HG03039 (cell line): ENCODE data around the gene SPATA3.

Source experiments
- ATAC-seq: cut with Tn5 transposase; IDR thresholded peaks from one replicate; pipeline ENCODE4 v1.9.1; 2021; ENCODE audit warnings: mild to moderate bottlenecking, moderate library complexity; ENCODE audit not compliant: unreplicated experiment

SPATA3 gene

DNA sequence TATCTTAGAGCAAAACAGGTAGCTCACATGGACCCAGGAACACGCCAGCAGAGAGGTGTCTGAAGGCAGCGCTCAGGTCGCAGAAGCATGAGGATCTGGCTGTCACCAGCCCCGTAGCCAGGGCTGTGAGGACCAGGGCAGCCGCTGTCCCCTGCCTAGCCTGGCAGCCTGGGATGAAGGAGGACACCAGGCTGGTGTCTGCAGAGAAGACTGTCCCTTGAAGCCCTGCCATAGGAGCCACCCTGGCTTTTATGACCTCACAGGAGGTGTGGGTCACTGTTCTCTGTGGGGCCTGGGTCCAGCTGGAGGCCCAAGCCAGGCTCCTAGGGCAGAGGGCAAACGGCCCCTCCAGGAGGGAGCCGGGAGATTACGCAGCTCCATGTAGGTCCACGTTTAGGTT lies at the start of gene SPATA3:
SPATA3 (plus strand) TSS at position 301 of the 400 bp plus-strand sequence. CDS start 113 bp downstream, outside the sequence.
- ATAC-seq = no peak

GRCh38 chr2:230946429-230947234 lies 49.3 kb upstream of the SPATA3 start:
- no peak for ATAC-seq

DNA sequence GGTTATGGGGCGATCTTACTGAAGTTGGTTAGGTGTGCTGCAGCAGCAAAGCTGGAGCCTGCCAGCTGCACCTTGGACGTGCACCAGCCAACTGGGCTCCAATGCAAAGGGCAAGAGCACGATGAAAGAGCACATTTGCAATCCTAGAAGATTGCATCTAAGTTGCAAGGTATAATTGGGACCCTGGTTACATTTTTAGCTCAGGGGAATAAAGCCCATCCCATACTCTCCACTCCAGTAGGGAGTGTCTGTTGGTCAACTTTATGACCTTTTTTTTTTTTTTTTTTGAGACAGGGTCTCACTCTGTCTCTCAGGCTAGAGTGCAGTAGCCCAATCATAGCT lies 48.7 kb upstream of the SPATA3 start:
- ATAC-seq = no peak

- peak; percentile 31 for ATAC-seq
Measured at GRCh38 chr2:230947908-230948365, 48.0 kb upstream of the SPATA3 start.

DNA sequence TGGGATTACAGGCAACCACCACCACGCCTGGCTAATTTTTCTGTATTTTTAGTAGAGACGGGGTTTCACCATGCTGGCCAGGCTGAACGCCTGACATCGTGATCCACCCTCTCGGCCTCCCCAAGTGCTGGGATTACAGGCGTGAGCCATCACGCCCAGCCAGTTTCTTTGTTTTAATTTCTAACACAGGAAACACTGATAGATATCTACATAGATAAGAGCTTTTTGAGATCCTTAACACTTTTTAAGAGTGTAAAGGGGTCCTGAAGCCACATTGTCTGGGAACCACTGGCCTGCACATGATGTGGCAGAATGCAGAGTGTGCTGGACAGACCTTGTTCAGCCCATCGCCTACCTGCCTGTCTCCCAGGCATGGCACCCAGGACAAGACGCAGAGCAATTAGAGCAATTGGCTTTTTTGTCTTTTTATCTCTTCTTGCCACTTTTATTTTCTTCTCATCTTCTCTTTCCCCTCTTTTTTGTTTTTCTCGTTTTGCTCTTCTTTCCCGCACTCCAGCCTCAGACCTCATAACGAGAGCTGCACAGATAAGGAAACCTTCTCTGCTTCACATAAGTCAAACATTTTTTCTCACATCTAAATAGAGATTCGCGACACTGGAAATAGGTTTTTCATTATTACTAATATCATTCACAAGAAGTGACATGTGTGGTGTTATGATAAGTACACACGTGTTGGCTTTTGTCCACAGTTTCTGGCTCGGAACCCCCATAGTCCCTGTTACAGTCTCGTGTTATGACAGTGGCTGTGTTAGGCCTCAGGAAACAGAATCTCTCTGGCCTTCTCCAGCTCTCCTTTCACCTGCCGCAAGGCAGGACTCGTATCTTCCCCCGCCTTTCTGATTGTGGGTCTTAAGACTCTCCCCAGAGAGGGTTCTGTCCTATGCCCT lies 45.7 kb upstream of the SPATA3 start:
- ATAC-seq = peak; percentile 51

DNA sequence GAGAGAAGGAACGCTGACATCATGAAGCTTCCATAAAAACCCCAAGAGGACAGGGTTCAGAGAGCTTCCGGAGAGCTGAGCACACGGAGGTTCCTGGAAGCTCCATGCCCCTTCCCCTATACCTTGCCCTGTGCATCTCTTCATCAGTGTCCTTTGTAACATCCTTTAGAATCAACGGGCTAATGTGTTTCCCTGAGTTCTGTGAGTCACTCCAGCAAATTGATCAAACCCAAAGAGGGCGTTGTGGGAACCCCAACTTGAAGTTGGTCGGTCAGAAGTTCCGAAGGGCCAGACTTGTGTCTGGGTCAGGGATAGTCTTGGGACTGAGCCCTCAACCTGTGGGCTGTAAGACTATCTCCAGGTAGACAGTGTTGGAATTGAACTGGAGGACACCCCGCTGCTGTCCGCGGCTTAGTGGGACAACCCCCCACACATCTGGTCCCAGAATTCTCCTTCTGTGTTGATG lies 45.0 kb upstream of the SPATA3 start:
- no peak for ATAC-seq

GRCh38 chr2:230951396-230951795 lies 44.5 kb upstream of the SPATA3 start:
- no peak for ATAC-seq

DNA sequence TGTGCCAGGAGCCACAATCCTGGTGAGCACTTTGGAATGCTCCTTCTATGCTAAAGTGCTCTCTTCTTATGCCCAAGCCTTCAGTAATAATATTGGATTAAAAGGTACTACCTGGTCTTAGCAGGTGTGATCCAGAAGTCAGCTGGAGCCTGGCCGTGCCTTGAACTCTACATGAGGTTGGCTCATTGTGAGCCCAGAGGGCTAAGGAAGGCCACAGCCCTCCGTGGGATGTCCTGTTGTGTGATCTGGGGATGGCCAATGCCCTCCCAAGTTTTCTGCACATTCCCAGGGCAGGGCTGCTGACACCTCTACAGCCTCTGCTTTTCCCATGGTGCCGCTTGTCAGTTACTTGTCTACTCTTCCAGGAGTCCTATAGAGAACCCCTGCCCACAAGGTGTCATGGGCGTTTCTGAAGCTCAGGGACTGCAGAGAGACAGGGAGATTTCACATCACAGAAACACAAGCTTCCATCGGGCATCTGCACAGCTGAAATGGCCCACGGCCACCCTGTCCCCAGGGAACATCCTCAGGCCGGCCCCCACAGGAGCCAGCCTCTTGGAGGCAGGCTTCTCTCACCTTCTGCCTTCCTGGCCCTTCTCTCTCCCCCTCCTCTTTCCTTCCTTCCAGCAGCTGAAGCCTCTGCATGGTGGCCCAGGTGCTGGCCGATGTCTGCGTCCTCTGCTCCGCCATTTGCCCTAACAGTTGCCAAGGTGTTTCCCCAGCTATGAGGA lies 43.5 kb upstream of the SPATA3 start:
- no peak for ATAC-seq

GRCh38 chr2:230953845-230954244 lies 42.1 kb upstream of the SPATA3 start:
- no peak for ATAC-seq

- ATAC-seq = no peak
Measured at GRCh38 chr2:230954746-230955145, 41.2 kb upstream of the SPATA3 start.

DNA sequence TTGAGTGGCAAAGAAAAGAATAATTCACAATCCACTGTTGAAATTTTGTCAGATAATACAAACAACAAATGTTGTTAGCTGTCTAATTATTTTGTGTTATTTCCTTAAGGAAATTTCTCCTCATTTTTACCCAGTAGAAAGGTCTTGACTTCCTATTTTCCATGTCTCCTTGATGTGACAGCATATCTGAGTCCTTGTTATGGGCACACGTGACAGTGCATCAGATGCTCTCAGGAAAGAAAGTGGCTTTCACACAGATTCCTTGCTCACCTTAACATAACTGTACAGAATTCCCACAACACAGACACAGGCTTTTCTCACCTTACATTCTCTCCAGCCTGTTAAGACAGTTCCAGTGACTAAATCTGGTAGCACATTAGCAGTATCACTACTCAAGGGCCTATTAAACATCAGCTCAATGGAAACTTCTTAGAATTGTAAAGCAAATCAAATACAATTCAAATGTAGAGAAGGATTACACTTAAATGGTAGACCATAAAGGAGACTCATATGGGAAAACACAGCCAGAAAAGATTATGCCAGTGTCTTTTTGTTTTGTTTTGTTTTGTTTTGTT lies 40.7 kb upstream of the SPATA3 start:
- no peak for ATAC-seq

DNA sequence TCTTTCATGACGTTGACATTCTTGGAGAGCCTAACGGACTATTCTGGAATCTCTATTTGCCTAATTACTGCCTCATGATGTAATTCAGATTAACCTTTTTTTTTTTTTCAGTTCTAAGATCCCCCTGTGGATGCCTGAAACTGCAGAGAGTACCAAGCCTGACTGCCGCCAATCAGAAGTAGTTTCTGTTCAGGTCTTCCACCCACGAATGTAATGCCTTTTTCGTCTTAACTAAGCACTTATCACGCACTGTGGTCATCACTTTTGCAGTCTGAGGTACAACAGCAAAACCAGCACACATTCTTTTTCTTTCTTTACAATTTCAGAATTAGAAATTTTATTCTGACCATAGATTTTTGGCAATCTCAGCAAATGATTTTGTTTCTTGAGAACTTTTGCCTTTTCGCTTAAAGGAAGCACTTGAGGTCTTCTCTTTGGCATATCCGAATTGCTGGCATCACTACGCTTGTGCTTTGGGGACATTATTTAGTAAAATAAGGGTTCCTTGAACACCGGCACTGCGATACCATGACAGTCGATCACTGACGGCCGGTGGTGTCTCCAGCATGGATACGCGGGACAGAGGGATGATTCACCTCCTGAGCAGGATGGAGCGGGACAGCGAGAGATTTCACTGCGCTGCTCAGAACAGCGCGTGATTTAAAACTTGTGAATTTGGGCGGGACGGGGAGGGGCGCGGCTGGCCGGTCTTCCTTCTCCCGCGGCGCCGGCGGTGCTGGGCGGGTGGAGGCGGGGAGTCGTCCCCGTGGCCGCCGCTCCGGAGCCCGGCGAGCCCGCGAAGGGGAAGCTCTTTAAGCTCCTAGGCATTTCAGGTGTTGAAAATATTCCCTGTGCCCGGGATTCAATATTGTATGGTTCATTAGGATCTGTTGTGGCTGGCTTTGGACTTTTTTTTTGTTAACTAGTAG lies 38.8 kb upstream of the SPATA3 start:
- ATAC-seq = peak; percentile 54

GRCh38 chr2:230957756-230958391 lies 38.0 kb upstream of the SPATA3 start:
- ATAC-seq = no peak

DNA sequence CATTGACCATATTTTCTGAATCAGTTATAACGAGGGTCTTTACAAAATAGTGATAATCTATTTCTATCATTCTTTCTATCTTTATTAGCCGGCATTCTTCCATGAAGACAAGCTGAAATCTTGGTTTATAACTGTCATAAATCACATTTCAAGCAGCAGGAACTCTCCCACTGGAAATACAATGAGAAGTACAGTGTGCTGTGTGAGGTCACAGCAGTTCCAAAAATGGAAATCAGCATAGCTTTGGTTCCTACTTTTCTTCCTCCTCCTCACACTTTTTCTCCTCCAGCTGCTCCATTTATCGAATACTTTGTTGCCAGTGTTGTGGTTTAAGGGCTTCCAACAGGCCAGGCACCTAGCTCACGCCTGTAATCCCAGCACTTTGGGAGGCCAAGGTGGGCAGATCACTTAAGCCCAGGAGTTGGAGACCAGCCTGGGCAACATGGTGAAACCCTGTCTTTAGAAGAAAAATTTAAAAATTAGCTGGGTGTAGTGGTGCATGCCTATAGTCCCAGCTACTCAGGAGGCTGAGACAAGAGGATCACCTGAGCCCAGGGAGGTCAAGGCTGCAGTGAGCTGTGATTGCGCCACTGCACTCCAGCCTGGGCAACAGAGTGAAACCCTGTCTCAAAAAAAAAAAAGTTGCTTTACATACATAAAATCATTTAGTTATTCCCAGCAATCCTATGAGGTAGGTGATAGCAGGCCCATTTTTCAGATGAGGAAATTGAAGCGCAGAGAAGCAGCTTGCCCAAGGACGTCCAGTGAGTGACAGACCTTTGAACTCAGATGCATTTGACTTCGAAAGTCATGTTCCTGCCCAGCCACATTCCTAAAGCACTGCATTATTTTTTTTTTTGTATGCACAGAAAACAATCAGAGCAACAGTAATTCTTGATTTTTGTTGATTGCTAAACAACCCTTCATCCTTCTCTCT lies 36.8 kb upstream of the SPATA3 start:
- no peak for ATAC-seq

GRCh38 chr2:230960026-230960425 lies 35.9 kb upstream of the SPATA3 start:
- ATAC-seq = no peak

GRCh38 chr2:230961091-230961491 lies 34.8 kb upstream of the SPATA3 start:
- no peak for ATAC-seq

DNA sequence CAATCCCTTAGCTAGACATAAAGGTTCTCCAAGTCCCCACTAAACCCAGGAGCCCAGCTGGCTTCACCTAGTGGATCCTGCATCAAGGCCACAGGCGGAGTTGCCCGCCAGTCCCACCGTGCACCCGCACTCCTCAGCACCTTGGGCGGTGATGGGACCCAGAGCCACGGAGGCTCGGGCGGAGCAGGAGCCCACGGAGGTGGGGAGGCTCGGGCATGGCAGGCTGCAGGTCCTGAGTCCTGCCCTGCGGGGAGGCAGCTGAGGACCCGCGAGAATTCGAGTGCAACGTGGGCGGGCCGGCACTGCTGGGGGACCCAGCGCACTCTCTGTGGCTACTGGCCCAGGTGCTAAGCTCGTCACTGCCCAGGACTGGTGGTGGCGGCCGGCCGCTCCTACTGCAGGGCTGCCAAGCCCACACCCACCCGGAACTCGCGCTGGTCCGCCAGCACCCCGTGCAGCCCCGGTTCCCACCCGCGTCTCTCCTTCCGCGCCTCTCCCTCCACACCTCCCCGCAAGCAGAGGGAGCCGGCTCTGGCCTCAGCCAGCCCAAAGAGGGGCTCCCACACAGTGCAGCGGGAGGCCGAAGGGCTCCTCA lies 31.7 kb upstream of the SPATA3 start:
- ATAC-seq = no peak

GRCh38 chr2:230967113-230967512 lies 28.8 kb upstream of the SPATA3 start:
- ATAC-seq = no peak
